K562 (cell line): ENCODE results near the gene NDUFB1. TPM values are rescaled to one million over a fixed set of nuclear protein-coding genes. Genes with fewer than 3 reads are reported as not detected.

Experiments
- BHLHE40 ChIP-seq: IDR thresholded peaks from 2 replicates; pipeline ENCODE4 v1.6.1; 2011; ENCODE audit warnings: low read length, improper control_type of control experiment
- CHAMP1 ChIP-seq: fragments of 450-650 bp; IDR thresholded peaks from 2 replicates; pipeline ENCODE4 v1.6.1; 2016; ENCODE audit warnings: mild to moderate bottlenecking
- CLOCK ChIP-seq: fragments of 250-450 bp; sonication (Bioruptor Pico); IDR thresholded peaks from 2 replicates; pipeline ENCODE4 v1.4.0; 2020; ENCODE audit warnings: mild to moderate bottlenecking, moderate library complexity, borderline replicate concordance
- E2F6 ChIP-seq, 2 experiments: IDR thresholded peaks; 2 replicates each; pipeline ENCODE4 v1.6.1; 2011; ENCODE audit warnings: borderline replicate concordance in 1 of 2, control low read depth in 1 of 2, low read depth in 1 of 2, low read length in 1 of 2, mild to moderate bottlenecking in 1 of 2, mixed read lengths in 1 of 2, moderate library complexity in 1 of 2; ENCODE audit not compliant: insufficient read depth in 1 of 2, insufficient read length in 1 of 2, poor library complexity in 1 of 2, severe bottlenecking in 1 of 2; ENCODE audit errors: extremely low read depth in 1 of 2
- HMGN3 ChIP-seq: IDR thresholded peaks from 2 replicates; pipeline ENCODE4 v1.6.1; 2011; ENCODE audit warnings: borderline replicate concordance, low read depth, mild to moderate bottlenecking, mixed read lengths, low read length; ENCODE audit not compliant: insufficient read length; ENCODE audit errors: extremely low read depth
- HNRNPH1 ChIP-seq: fragments of 200-400 bp; formaldehyde crosslinking; optimal IDR thresholded peaks from 2 replicates; pipeline ENCODE3; 2017; ENCODE audit warnings: low read depth, mild to moderate bottlenecking, low read length, moderate library complexity
- L3MBTL2 ChIP-seq: fragments of 450-650 bp; IDR thresholded peaks from 2 replicates; pipeline ENCODE4 v1.6.1; 2016; ENCODE audit warnings: mild to moderate bottlenecking, moderate library complexity
- NONO ChIP-seq, 2 experiments: fragments of 200-400 bp in 1 of 2; fragments of 450-650 bp in 1 of 2; formaldehyde crosslinking in 1 of 2; IDR thresholded peaks; 2 replicates each; pipeline ENCODE4 v1.6.1; 2017; ENCODE audit warnings: low read depth in 2 of 2, mild to moderate bottlenecking in 2 of 2, moderate library complexity in 2 of 2, low read length in 1 of 2
- POLR2B ChIP-seq: fragments of 450-650 bp; IDR thresholded peaks from 2 replicates; pipeline ENCODE4 v1.6.1; 2018; ENCODE audit warnings: low read depth; ENCODE audit not compliant: partially characterized antibody
- SAFB ChIP-seq: fragments of 200-400 bp; formaldehyde crosslinking; IDR thresholded peaks from 2 replicates; pipeline ENCODE4 v1.6.1; 2017; ENCODE audit warnings: low read depth, low read length, borderline replicate concordance
- SIN3A ChIP-seq, 2 experiments: fragments of 150-350 bp in 1 of 2; IDR thresholded peaks; 2 replicates each; pipeline ENCODE4 v1.6.1; 2011 to 2016; ENCODE audit warnings: borderline replicate concordance in 2 of 2, low read depth in 2 of 2, low read length in 2 of 2, mild to moderate bottlenecking in 2 of 2, moderate library complexity in 2 of 2; ENCODE audit not compliant: control insufficient read depth in 1 of 2
- SP2 ChIP-seq: IDR thresholded peaks from 2 replicates; pipeline ENCODE4 v1.6.1; 2011; ENCODE audit warnings: mild to moderate bottlenecking, low read depth, low read length, moderate library complexity; ENCODE audit not compliant: poor library complexity, severe bottlenecking; ENCODE audit errors: extremely low read depth
- USF1 ChIP-seq: sonication (generic); formaldehyde crosslinking; IDR thresholded peaks from 2 replicates; pipeline ENCODE4 v1.9.0; 2022; ENCODE audit warnings: mild to moderate bottlenecking, missing genetic modification reagents
- YY1 ChIP-seq, 3 experiments: IDR thresholded peaks; 2 replicates each; pipeline ENCODE4 v1.6.1; 2011; ENCODE audit warnings: low read length in 2 of 3, mild to moderate bottlenecking in 2 of 3, moderate library complexity in 2 of 3, borderline replicate concordance in 1 of 3, control low read depth in 1 of 3, low read depth in 1 of 3; ENCODE audit not compliant: insufficient read depth in 3 of 3, insufficient replicate concordance in 2 of 3, control insufficient read depth in 1 of 3, insufficient read length in 1 of 3; ENCODE audit errors: extremely low read depth in 1 of 3
- ZNF224 ChIP-seq: sonication (generic); formaldehyde crosslinking; IDR thresholded peaks from 2 replicates; pipeline ENCODE4 v1.8.0; 2022; ENCODE audit warnings: mild to moderate bottlenecking, missing genetic modification reagents
- ZNF766 ChIP-seq: fragments of 200-800 bp; sonication (Bioruptor generic); conservative IDR thresholded peaks from 2 replicates; pipeline ENCODE4 v1.6.1; 2016; ENCODE audit warnings: missing genetic modification characterization, missing compliant biosample characterization
- polyA plus RNA-seq, 8 experiments: library from polyadenylated mRNA; depleted of rRNA in 4 of 8; stranded (reverse) in 5 of 8; unstranded in 3 of 8; fragments of >200 nt; fragmentation: Nextera tagmentation in 2 of 8; fragmentation: Illumina TruSeq in 1 of 8; extraction: Ambion mirVana in 2 of 8; extraction: Trizol in 1 of 8; gene quantifications; 2 replicates each; pipeline versions ENCODE4 v1.2.1 to v1.2.3, GENCODE V29; 2011 to 2014; ENCODE audit warnings: inconsistent platforms in 1 of 8, missing spikeins in 1 of 8
- total RNA-seq, 7 experiments: library from RNA; depleted of rRNA in 6 of 7; stranded (reverse); fragments of >200 nt in 6 of 7; fragmentation: Illumina TruSeq in 2 of 7; extraction: Trizol in 2 of 7; gene quantifications; 2 replicates each; pipeline versions ENCODE4 v1.2.1 to v1.2.3, GENCODE V29; 2011 to 2021; ENCODE audit warnings: low replicate concordance in 1 of 7

The NDUFB1 gene
- total and polyA plus RNA-seq, 9 of the 15 experiments (the other 6 are each of a cell fraction or from before 2014, with no cell fraction given) = 102 to 767 (median 325) TPM

- TF ChIP-seq CHAMP1 (0 out of 2 replicates have a peak, but pooled peaks have one; percentile 58), ZNF766 (CRISPR knock-in tag) (0 out of 2 replicates have a peak, but pooled peaks have one; percentile 29), L3MBTL2 (peak; percentile 52), NONO (IDR thresholded peaks at IDR 0.05; ENCODE audit: low read depth in 2 of 2, low read length in 1 of 2) (peak in 1 of 2 experiments; percentile 29; a peak in 1 of 4 replicates), POLR2B (peak; percentile 73), HMGN3 (peak; percentile 86), ZNF224 (CRISPR knock-in tag) (no peak), CLOCK (no peak), SIN3A (IDR thresholded peaks at IDR 0.05; ENCODE audit: borderline replicate concordance in 2 of 2, control insufficient read depth in 1 of 2, low read depth in 2 of 2, low read length in 2 of 2) (peak; percentile 53 to 75; a peak in 1 of 4 replicates), SAFB (peak; percentile 63), USF1 (CRISPR knock-in tag) (peak; percentile 95), SP2 (peak; percentile 56), HNRNPH1 (no peak), BHLHE40 (peak; percentile 93), YY1 (IDR thresholded peaks at IDR 0.05; ENCODE audit: borderline replicate concordance in 1 of 3, control insufficient read depth in 1 of 3, extremely low read depth in 1 of 3, insufficient read depth in 3 of 3, insufficient read length in 1 of 3, insufficient replicate concordance in 2 of 3, low read depth in 1 of 3, low read length in 2 of 3) (peak in 2 of 3 experiments; percentile 62 to 77), E2F6 (IDR thresholded peaks at IDR 0.05; ENCODE audit: borderline replicate concordance in 1 of 2, extremely low read depth in 1 of 2, insufficient read depth in 1 of 2, insufficient read length in 1 of 2, low read depth in 1 of 2, low read length in 1 of 2, poor library complexity in 1 of 2, severe bottlenecking in 1 of 2) (peak; percentile 25 to 64)
Measured at GRCh38 chr14:92106143-92106926, 15.2 kb downstream of the NDUFB1 start, which contains the start of gene ATXN3 (continued).
